GM12873 (cell line): ENCODE results near the gene STX1B.

Experiments used
- CTCF ChIP-seq: IDR thresholded peaks from 2 replicates; pipeline ENCODE4 v1.5.1; 2012; ENCODE audit warnings: low read depth, mild to moderate bottlenecking, moderate library complexity, low read length, control low read depth; ENCODE audit not compliant: insufficient read depth; ENCODE audit errors: missing control alignments

STX1B gene

GRCh38 chr16:31023627-31024226 is 13.3 kb upstream of the STX1B start:
- TF ChIP-seq CTCF: no peak

GRCh38 chr16:31023252-31023602 is 12.8 kb upstream of the STX1B start:
- no peak for TF ChIP-seq CTCF

- TF ChIP-seq CTCF: no peak
These were observed 12.3 kb upstream of the STX1B start for GRCh38 chr16:31022544-31023251.

GRCh38 chr16:31020536-31020935 is 10.1 kb upstream of the STX1B start:
- no peak for TF ChIP-seq CTCF

GRCh38 chr16:31016018-31016417 is 5.6 kb upstream of the STX1B start:
- TF ChIP-seq CTCF: peak; percentile 9

- no peak for TF ChIP-seq CTCF
These were observed 399 bp downstream of the STX1B start for GRCh38 chr16:31009894-31010584.

- TF ChIP-seq CTCF: no peak
These were observed 1.3 kb downstream of the STX1B start for GRCh38 chr16:31009120-31009519.
